GM12801 (cell line): Measurements from ENCODE around the gene MED10.

Source experiments
- CTCF ChIP-seq: IDR thresholded peaks from one replicate; pipeline ENCODE4 v1.5.1; 2011; ENCODE audit warnings: control low read depth; ENCODE audit not compliant: insufficient read length; ENCODE audit errors: extremely low read depth

Gene MED10

GRCh38 chr5:6417657-6418056, 39.3 kb upstream of the MED10 start:
- no peak for TF ChIP-seq CTCF

GRCh38 chr5:6412811-6413210, 34.5 kb upstream of the MED10 start:
- no peak for TF ChIP-seq CTCF

- no peak for TF ChIP-seq CTCF
Measured at GRCh38 chr5:6411141-6411540, 32.8 kb upstream of the MED10 start.

- no peak for TF ChIP-seq CTCF
Measured at GRCh38 chr5:6410421-6410820, 32.1 kb upstream of the MED10 start.

GRCh38 chr5:6408627-6409446, 30.5 kb upstream of the MED10 start:
- TF ChIP-seq CTCF, result no peak

- no peak for TF ChIP-seq CTCF
Measured at GRCh38 chr5:6408260-6408596, 29.9 kb upstream of the MED10 start.

GRCh38 chr5:6407558-6408259, 29.4 kb upstream of the MED10 start:
- TF ChIP-seq CTCF, result no peak
